ENCODE results near the gene PLXNA3. TPM values are rescaled to one million over a fixed set of nuclear protein-coding genes. Genes with fewer than 3 reads are reported as not detected.

PLXNA3 gene
- total RNA-seq, 1 donor from 2014 or later: 14.6 TPM

DNA sequence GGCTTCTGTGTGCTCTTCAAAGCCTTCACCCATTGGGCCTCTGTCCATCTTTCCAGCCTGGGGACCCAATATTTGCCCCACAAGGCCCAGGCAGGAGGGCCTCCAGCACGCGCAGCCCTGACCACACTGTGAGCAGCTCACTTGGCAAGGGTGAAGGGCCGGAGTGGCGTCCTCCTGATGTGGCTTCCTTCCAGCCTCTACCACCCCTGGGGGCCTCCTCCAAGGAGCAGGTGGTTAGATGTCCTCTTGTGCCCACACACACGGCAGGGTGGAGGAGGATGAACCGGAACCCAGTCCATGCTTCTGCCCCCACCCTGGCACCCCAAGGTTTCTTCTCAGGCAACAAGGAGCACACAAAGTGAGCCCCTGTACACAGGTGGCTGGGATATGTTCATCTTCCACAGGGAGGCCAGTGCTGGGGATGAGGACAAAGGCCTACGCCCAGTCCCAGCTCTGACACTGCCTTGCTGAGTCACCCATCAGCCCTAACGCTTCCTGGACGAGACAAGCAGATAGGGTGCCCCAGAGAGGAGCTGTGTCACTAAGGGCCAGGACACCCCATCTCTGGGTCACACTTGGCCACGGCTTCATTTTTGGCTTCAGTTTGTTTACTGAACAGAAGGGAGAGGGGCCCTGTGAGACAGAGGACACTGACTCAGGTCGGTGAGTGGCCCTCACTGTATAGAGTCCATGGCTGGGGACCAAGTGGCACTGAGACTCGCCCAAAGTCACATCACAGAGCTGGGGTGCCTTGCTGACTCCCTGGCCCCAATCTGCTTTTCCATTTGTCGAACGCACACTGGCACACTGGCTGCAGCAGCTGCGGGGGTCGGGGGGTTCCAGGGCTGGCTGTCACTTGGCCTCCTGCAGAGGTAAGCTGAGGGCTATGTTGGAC, 26.4 kb downstream of the PLXNA3 start:
- DNase-seq (ENCODE audit: low read depth): no peak
- TF ChIP-seq CTCF (conservative IDR thresholded peaks at IDR 0.05; ENCODE audit: low read depth, low read length): no peak
- no peak overlapping the region for H3K4me3 ChIP-seq (ENCODE audit: low read depth, low read length)

DNA sequence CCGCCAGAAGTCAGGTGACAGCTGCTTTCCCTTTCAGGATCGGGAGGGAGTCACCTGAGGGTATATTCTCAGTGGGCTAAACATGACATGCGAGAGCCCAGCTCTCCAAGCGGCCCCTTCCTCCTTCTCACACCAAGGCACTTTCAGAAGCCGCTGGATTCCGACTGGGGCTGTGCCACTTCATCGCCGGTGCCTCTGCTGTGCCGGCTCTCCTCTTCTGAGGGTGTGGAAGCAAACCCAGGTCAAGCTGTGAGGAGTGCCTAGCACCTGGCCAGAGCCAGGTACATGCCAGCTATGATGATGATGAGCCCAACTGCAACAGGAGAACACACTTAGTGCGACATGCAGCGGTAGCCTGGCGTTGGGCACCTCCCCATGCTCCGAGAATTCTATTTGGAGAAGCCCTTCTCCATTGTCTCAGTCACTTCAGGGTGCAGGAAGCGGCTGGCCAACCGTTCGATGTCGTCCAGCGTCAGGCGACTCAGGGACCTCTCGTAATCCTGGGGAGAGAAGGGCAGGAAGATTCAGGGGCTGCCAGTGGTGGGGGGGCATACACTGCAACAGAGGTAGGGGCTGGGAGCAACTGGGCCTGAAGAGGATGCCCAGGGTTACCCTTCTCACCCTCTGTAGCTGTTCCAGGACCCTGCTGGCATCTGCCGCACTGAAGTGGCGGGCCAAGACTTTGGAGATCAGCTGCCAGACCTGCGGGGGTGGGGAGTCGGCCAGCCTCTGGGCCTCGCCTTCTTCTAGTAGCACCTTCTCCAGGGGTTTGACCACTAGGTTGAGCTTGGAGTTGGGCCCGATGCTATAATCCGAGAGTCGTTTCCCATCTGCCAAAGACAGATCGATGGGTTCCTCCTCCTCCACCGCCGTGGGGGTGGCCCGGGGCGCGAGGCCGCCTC, 27.3 kb downstream of the PLXNA3 start:
- no peak for DNase-seq (ENCODE audit: low read depth)
- no peak for TF ChIP-seq CTCF (conservative IDR thresholded peaks at IDR 0.05; ENCODE audit: low read depth, low read length)

GRCh38 chrX:154486052-154486395, 27.9 kb downstream of the PLXNA3 start:
- DNase-seq (ENCODE audit: low read depth): no peak
- no peak for TF ChIP-seq CTCF (conservative IDR thresholded peaks at IDR 0.05; ENCODE audit: low read depth, low read length)
- peak overlapping the region; percentile 64 for H3K4me3 ChIP-seq (ENCODE audit: low read depth, low read length)

More for the DNA sequence above, 27.3 kb downstream of the PLXNA3 start:
- H3K4me3 ChIP-seq (ENCODE audit: low read depth, low read length): peak overlapping the region; percentile 64

GRCh38 chrX:154486396-154487207, 28.5 kb downstream of the PLXNA3 start, which contains the start of gene UBL4A:
Gene UBL4A, minus strand, starts transcription at chrX:154486615. Its CDS starts 31 bp downstream, at chrX:154486584.
- TF ChIP-seq CTCF (conservative IDR thresholded peaks at IDR 0.05; ENCODE audit: low read depth, low read length): no peak
- DNase-seq (ENCODE audit: low read depth): no peak
- peak within 1 kb of the TSS; percentile 64 for H3K4me3 ChIP-seq (ENCODE audit: low read depth, low read length)

- no peak for TF ChIP-seq CTCF (conservative IDR thresholded peaks at IDR 0.05; ENCODE audit: low read depth, low read length)
- no peak for DNase-seq (ENCODE audit: low read depth)
- no peak overlapping the region for H3K4me3 ChIP-seq (ENCODE audit: low read depth, low read length)
Observed at GRCh38 chrX:154487518-154488290, 29.6 kb downstream of the PLXNA3 start.
